A204.1 (cell line): Measurements from ENCODE around the gene TTLL1.
"Not testable (repeated sequence)": the region's sequence is repeated elsewhere in the genome, so short reads cannot be mapped to it uniquely, and the experiment has no call there.

Source experiments
- FAIRE-seq: peaks from 2 replicates; lab custom pipeline; 2012; peaks lifted over from hg19 to GRCh38; lab: Jason Lieb, UNC

The TTLL1 gene

GRCh38 chr22:43110444-43110926 is 21.3 kb upstream of the TTLL1 start, which contains the start of gene BIK:
BIK (plus strand) TSS chr22:43110750; CDS start chr22:43124023, 13,273 bp downstream.
- no peak for FAIRE-seq

GRCh38 chr22:43109921-43110443 is 20.8 kb upstream of the TTLL1 start:
- no peak for FAIRE-seq

- FAIRE-seq: no peak
Observed at GRCh38 chr22:43109511-43109910, 20.3 kb upstream of the TTLL1 start.

- FAIRE-seq: no peak
Observed at GRCh38 chr22:43106302-43106701, 17.1 kb upstream of the TTLL1 start.

GRCh38 chr22:43104950-43105349 is 15.8 kb upstream of the TTLL1 start:
- not testable (repeated sequence) for FAIRE-seq

- FAIRE-seq: not testable (repeated sequence)
Observed at GRCh38 chr22:43104056-43104625, 14.9 kb upstream of the TTLL1 start.

GRCh38 chr22:43101306-43101705 is 12.1 kb upstream of the TTLL1 start:
- no peak for FAIRE-seq

GRCh38 chr22:43100225-43100624 is 11.0 kb upstream of the TTLL1 start:
- no peak for FAIRE-seq

GRCh38 chr22:43099095-43099494 is 9.9 kb upstream of the TTLL1 start:
- FAIRE-seq: no peak

GRCh38 chr22:43098356-43098755 is 9.2 kb upstream of the TTLL1 start:
- FAIRE-seq: no peak

- no peak for FAIRE-seq
Observed at GRCh38 chr22:43096420-43096819, 7.2 kb upstream of the TTLL1 start.

- no peak for FAIRE-seq
Observed at GRCh38 chr22:43094551-43094950, 5.4 kb upstream of the TTLL1 start.

GRCh38 chr22:43094085-43094484 is 4.9 kb upstream of the TTLL1 start:
- FAIRE-seq: no peak

- FAIRE-seq: no peak
Observed at GRCh38 chr22:43092085-43092484, 2.9 kb upstream of the TTLL1 start.

- peak; percentile 77 for FAIRE-seq
Observed at GRCh38 chr22:43090130-43090789, 1.1 kb upstream of the TTLL1 start.

- FAIRE-seq: no peak
Observed at GRCh38 chr22:43088627-43088983, 586 bp downstream of the TTLL1 start.

GRCh38 chr22:43085658-43086606 is 3.3 kb downstream of the TTLL1 start:
- FAIRE-seq: no peak

- no peak for FAIRE-seq
Observed at GRCh38 chr22:43081968-43082367, 7.2 kb downstream of the TTLL1 start.

GRCh38 chr22:43080616-43081015 is 8.6 kb downstream of the TTLL1 start:
- no peak for FAIRE-seq

GRCh38 chr22:43079742-43080141 is 9.4 kb downstream of the TTLL1 start:
- FAIRE-seq: no peak

- FAIRE-seq: no peak
Observed at GRCh38 chr22:43078522-43078921, 10.7 kb downstream of the TTLL1 start.

GRCh38 chr22:43077121-43077877 is 11.9 kb downstream of the TTLL1 start:
- no peak for FAIRE-seq
